HG03354 (cell line): ENCODE results near the gene PRR14.
"Not testable (repeated sequence)": the region's sequence is repeated elsewhere in the genome, so short reads cannot be mapped to it uniquely, and the experiment has no call there.

Experiments used
- ATAC-seq: cut with Tn5 transposase; IDR thresholded peaks from one replicate; pipeline ENCODE4 v1.9.1; 2021; ENCODE audit warnings: mild to moderate bottlenecking; ENCODE audit not compliant: unreplicated experiment, poor library complexity, severe bottlenecking

The PRR14 gene

GRCh38 chr16:30677931-30678585 lies 27.3 kb downstream of the PRR14 start:
- no peak for ATAC-seq

GRCh38 chr16:30678586-30678970 lies 27.8 kb downstream of the PRR14 start:
- no peak for ATAC-seq

GRCh38 chr16:30680326-30680725 lies 29.6 kb downstream of the PRR14 start:
- ATAC-seq = no peak

DNA sequence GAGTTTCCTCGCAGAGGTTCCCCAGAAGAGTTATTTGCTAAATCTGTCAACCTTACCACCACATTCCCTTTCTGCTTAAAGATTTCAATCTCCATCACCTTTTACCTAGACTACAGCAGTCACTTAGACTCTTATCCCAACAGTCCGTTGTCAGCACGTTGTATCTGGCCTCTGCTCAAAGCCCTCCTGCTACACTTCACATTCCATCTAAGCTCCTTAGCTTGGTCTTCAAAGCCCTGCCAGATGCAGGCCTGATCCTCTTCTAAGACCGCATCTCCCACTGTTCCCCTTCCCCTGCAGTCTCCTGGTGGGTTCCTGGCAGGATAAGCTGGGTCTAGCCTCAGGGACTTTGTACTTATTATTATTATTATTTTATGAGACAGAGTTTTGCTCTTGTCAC lies 37.9 kb downstream of the PRR14 start:
- no peak for ATAC-seq

- ATAC-seq = no peak
These were observed 41.1 kb downstream of the PRR14 start for GRCh38 chr16:30691907-30692306.

DNA sequence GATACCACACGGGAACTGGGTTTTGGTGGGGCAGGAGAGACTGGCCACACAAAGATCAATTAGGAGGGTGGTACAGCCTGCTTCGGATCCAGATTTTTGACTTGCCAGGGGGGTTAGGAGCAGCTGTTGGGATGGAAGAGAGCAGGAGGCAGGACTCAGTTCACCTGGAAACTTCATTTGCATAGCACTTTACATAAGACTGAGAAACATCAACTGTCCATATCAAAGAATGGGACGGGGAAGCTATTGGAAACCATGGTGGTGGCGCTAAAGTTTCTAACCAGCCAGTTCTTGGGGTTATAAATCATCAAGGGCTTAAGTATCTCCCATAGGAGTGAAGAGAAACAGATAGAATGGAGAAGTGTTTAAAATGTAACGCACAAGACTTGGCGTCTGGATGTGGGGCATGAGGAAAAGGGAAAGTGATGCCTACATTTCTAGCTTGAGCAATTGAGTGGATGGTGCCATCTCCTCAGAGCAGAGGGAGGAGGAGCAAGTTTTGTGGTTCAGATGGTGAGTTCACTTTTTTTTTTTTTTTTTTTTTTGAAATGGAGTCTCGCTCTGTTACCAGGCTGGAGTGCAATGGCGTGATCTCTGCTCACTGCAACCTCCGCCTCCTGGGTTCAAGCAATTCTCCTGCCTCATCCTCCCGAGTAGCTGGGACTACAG lies 41.8 kb downstream of the PRR14 start:
- ATAC-seq = no peak

- ATAC-seq = no peak
These were observed 44.4 kb downstream of the PRR14 start for GRCh38 chr16:30694926-30695693.

- ATAC-seq = not testable (repeated sequence)
These were observed 45.9 kb downstream of the PRR14 start for GRCh38 chr16:30696646-30697045.

GRCh38 chr16:30697264-30698138 lies 46.7 kb downstream of the PRR14 start:
- peak; percentile 89 for ATAC-seq

- ATAC-seq = peak; percentile 70
These were observed 47.5 kb downstream of the PRR14 start for GRCh38 chr16:30698139-30698815.

DNA sequence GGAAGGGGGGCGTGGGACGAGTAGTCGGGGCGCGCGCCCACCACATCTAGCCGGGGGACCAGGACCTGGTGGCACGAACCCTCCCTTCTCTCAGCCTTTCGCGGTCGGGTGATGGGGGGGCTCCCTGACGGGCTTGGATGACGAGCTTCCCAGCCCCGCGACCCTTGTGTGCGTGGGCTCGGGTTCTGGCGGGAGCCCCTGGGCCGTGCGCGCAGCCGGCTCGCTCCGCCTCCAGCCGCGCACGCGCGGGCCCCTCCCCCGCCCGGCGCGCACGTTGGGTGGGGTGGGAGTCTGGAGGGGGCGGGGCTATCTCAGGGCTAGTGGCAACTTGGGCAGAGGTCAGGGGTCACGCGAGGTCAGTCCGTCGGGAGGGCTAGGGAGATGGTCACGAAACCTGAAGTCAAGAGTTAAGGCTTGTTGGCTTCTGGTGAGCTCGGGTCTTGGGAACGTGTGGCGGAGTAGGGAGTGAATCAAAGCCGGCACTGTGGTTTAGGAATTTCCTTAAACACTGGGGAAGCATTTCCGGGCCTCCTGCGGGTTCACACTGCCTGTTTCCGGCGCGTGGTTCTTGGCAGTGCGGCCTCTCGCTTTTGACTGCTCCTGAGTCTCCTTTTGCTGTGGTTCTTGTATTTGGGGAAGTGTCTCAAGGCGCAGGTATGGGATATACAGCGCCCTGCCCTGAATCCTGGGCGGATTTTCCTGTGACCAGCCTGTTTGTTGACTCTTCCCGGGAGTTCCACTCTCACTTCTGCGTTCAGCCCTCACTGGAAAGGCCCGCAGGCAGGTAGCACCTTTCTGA lies 48.3 kb downstream of the PRR14 start, which contains the start of gene SRCAP:
TSS of gene SRCAP (plus strand) at position 356 of the 799 bp plus-strand sequence. CDS start 1,654 bp downstream, outside the sequence.
- ATAC-seq = peak; percentile 33

DNA sequence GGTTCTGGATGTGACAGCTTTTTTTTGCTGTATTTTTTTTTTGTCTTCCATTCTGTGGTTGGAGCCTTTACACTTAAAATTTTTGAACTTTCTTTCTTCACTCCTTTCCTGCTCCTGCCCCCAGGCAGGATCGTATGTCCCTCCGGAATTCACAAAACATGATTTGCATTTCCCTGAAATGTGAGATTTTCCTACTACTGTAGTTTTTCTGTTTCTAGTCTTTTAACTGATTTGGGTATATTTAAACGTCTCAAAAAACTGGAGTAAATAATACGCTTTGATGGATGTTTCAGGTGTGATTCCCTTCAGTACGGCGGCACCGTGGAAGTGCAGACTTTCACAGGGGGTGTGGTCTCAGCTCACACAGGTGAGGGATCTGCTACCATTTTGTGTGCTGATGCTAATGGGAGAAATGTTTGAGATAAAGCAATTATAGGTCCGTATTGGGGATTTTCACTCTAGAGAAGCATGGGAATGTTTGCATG lies 48.9 kb downstream of the PRR14 start:
- no peak for ATAC-seq

- ATAC-seq = no peak
These were observed 49.7 kb downstream of the PRR14 start for GRCh38 chr16:30700491-30700890.

GRCh38 chr16:30700971-30701370 lies 50.2 kb downstream of the PRR14 start:
- ATAC-seq = no peak

- ATAC-seq = not testable (repeated sequence)
These were observed 52.3 kb downstream of the PRR14 start for GRCh38 chr16:30703071-30703470.

- ATAC-seq = no peak
These were observed 53.2 kb downstream of the PRR14 start for GRCh38 chr16:30703971-30704370.
